HCT116 (cell line): ENCODE measurements around the gene MTRR. TPM values are rescaled to one million over a fixed set of nuclear protein-coding genes. Genes with fewer than 3 reads are reported as not detected.

Source experiments
- ATAC-seq: fragments of 200-7000 bp; cut with Tn5 transposase; 2 replicates; pipeline ENCODE4 v1.9.1; 2020; ENCODE audit warnings: mild to moderate bottlenecking, moderate library complexity
- BruUV-seq: library from RNA; stranded (reverse); fragments of 400-500 nt; replicated peaks from 2 replicates; lab custom pipeline; 2021; lab: Mats Ljungman, UMichigan
- CTCF ChIA-PET: fragments of 300-600 bp; sonication (Branson Sonifier 250); formaldehyde crosslinking; loops from one replicate; lab custom pipeline; 2021; ENCODE audit warnings: antibody characterized with exemption; lab: Charles Lee
- POLR2A ChIA-PET: fragments of 300-600, 350-600 bp; sonication (Branson Sonifier 250); formaldehyde crosslinking; loops from one replicate; lab custom pipeline; 2021; ENCODE audit warnings: antibody characterized with exemption; lab: Charles Lee
- RAD21 ChIA-PET, 2 experiments: fragments of 300-600 bp; sonication (Branson Sonifier 250); formaldehyde crosslinking; loops; one replicate each; lab custom pipeline; 2023; ENCODE audit warnings: low total read pairs in 2 of 2; ENCODE audit not compliant: uncharacterized antibody in 2 of 2, unreplicated experiment in 2 of 2, low non-redundant PET in 1 of 2; lab: Charles Lee
- DNase-seq: peaks from one replicate; pipeline ENCODE4 v3.0.0-alpha.2; 2010; ENCODE audit warnings: low read depth, low spot score
- H2AFZ ChIP-seq: fragments of 200-600 bp; shearing (Covaris generic), sonication (generic); 2 replicates; pipeline ENCODE4 v1.6.1; 2017; ENCODE audit warnings: low read depth, mixed run types, mixed read lengths, antibody characterized with exemption, low read length; ENCODE audit not compliant: poor library complexity, severe bottlenecking
- H3K27ac ChIP-seq: 2 replicates; pipeline ENCODE4 v1.5.1; 2012; ENCODE audit warnings: low read depth, low read length
- H3K27me3 ChIP-seq: fragments of 200-600 bp; sonication (generic); 2 replicates; pipeline ENCODE4 v1.6.1; 2016; ENCODE audit warnings: mixed run types, low read length, mixed read lengths; ENCODE audit not compliant: insufficient read depth
- H3K36me3 ChIP-seq, 2 experiments: fragments of 200-500 bp in 1 of 2; fragments of 200-600 bp in 1 of 2; sonication (Bioruptor generic) in 1 of 2; sonication (generic) in 1 of 2; 2 replicates each; pipeline versions ENCODE4 v1.5.1 to v1.6.1; 2014 to 2016; ENCODE audit warnings: low read length in 2 of 2, inconsistent platforms in 1 of 2, mixed read lengths in 1 of 2, mixed run types in 1 of 2; ENCODE audit not compliant: insufficient read depth in 2 of 2, control insufficient read depth in 1 of 2
- H3K4me1 ChIP-seq, 2 experiments: fragments of 200-600 bp in 1 of 2; sonication (generic) in 1 of 2; 2 replicates each; pipeline versions ENCODE4 v1.5.1 to v1.6.1; 2012 to 2017; ENCODE audit warnings: low read length in 2 of 2, inconsistent platforms in 1 of 2, mild to moderate bottlenecking in 1 of 2, mixed read lengths in 1 of 2, mixed run types in 1 of 2, moderate library complexity in 1 of 2; ENCODE audit not compliant: insufficient read depth in 2 of 2, control insufficient read depth in 1 of 2
- H3K4me2 ChIP-seq: fragments of 200-600 bp; sonication (generic); 2 replicates; pipeline ENCODE4 v1.6.1; 2017; ENCODE audit warnings: mixed run types, low read length, mixed read lengths
- H3K4me3 ChIP-seq, 2 experiments: fragments of 200-600 bp in 1 of 2; sonication (generic) in 1 of 2; replicated peaks in 1 of 2; 2 replicates each; pipeline ENCODE4 v1.5.1; 2011 to 2016; ENCODE audit warnings: low read length in 2 of 2, control low read depth in 1 of 2, low read depth in 1 of 2, mild to moderate bottlenecking in 1 of 2, mixed read lengths in 1 of 2, mixed run types in 1 of 2
- H3K79me2 ChIP-seq: fragments of 200-600 bp; sonication (generic); 2 replicates; pipeline ENCODE4 v1.6.1; 2017; ENCODE audit warnings: mild to moderate bottlenecking, mixed run types, low read length, moderate library complexity, mixed read lengths; ENCODE audit not compliant: insufficient read depth
- H3K9ac ChIP-seq: fragments of 200-600 bp; sonication (generic); 2 replicates; pipeline ENCODE4 v1.6.1; 2016; ENCODE audit warnings: low read length, mixed read lengths
- H3K9me2 ChIP-seq: fragments of 200-600 bp; sonication (generic), shearing (Covaris generic); 2 replicates; pipeline ENCODE4 v1.6.1; 2017; ENCODE audit warnings: mixed run types, mild to moderate bottlenecking, moderate library complexity; ENCODE audit not compliant: insufficient read depth
- H3K9me3 ChIP-seq, 2 experiments: fragments of 200-500 bp in 1 of 2; fragments of 200-600 bp in 1 of 2; sonication (Bioruptor generic) in 1 of 2; sonication (generic) in 1 of 2; 2 replicates each; pipeline ENCODE4 v1.6.1; 2014 to 2017; ENCODE audit warnings: low read length in 2 of 2, mixed read lengths in 2 of 2, inconsistent platforms in 1 of 2, low read depth in 1 of 2, mild to moderate bottlenecking in 1 of 2, mixed run types in 1 of 2, moderate library complexity in 1 of 2; ENCODE audit not compliant: control insufficient read depth in 1 of 2, insufficient read depth in 1 of 2
- H4K20me1 ChIP-seq: fragments of 200-600 bp; sonication (generic), shearing (Covaris generic); 2 replicates; pipeline ENCODE4 v1.6.1; 2017; ENCODE audit warnings: mixed run types, mild to moderate bottlenecking, moderate library complexity; ENCODE audit not compliant: insufficient read depth
- CEBPB ChIP-seq: IDR thresholded peaks from 2 replicates; pipeline ENCODE4 v1.6.1; 2012; ENCODE audit warnings: low read depth
- ELF1 ChIP-seq: IDR thresholded peaks from 2 replicates; pipeline ENCODE4 v1.6.1; 2012; ENCODE audit warnings: low read depth, borderline replicate concordance
- EZH2 ChIP-seq: fragments of 200-600 bp; sonication (generic); IDR thresholded peaks from 2 replicates; pipeline ENCODE4 v1.6.1; 2017; ENCODE audit warnings: antibody characterized with exemption, mixed run types
- JUND ChIP-seq: IDR thresholded peaks from 2 replicates; pipeline ENCODE4 v1.6.1; 2012
- POLR2AphosphoS5 ChIP-seq: IDR thresholded peaks from 2 replicates; pipeline ENCODE4 v1.6.1; 2011; ENCODE audit warnings: mild to moderate bottlenecking, low read depth, low read length, moderate library complexity
- RAD21 ChIP-seq: IDR thresholded peaks from 2 replicates; pipeline ENCODE4 v1.6.1; 2012; ENCODE audit warnings: low read depth, mild to moderate bottlenecking
- SIN3A ChIP-seq: IDR thresholded peaks from 2 replicates; pipeline ENCODE4 v1.6.1; 2012; ENCODE audit warnings: low read depth
- YY1 ChIP-seq: IDR thresholded peaks from 2 replicates; pipeline ENCODE4 v1.6.1; 2011; ENCODE audit warnings: low read length, low read depth, moderate library complexity, mild to moderate bottlenecking; ENCODE audit not compliant: insufficient replicate concordance; ENCODE audit errors: extremely low read depth
- intact Hi-C: fragments of 100-400 bp; cut with micrococcal nuclease; formaldehyde crosslinking; loops from 2 replicates; pipeline ENCODE4 v1.10.0; 2022
- total RNA-seq: library from RNA; stranded (reverse); gene quantifications from one replicate; pipeline ENCODE4 v1.2.1, GENCODE V29; 2021; ENCODE audit not compliant: unreplicated experiment
- TF ChIP-seq, protein P1 (sequence below), 3 experiments: fragments of 200-600 bp in 1 of 3; sonication (generic) in 1 of 3; IDR thresholded peaks in 2 of 3; conservative IDR thresholded peaks in 1 of 3; 2 replicates each; pipeline ENCODE4 v1.5.1; 2012 to 2017; ENCODE audit warnings: low read depth in 2 of 3, low read length in 2 of 3, antibody characterized with exemption in 1 of 3, borderline replicate concordance in 1 of 3, control low read depth in 1 of 3, mild to moderate bottlenecking in 1 of 3, mixed read lengths in 1 of 3, mixed run types in 1 of 3, moderate library complexity in 1 of 3; ENCODE audit not compliant: insufficient read depth in 1 of 3

Gene MTRR
- total RNA-seq, 1 experiment from 2014 or later = 32.5 TPM

DNA sequence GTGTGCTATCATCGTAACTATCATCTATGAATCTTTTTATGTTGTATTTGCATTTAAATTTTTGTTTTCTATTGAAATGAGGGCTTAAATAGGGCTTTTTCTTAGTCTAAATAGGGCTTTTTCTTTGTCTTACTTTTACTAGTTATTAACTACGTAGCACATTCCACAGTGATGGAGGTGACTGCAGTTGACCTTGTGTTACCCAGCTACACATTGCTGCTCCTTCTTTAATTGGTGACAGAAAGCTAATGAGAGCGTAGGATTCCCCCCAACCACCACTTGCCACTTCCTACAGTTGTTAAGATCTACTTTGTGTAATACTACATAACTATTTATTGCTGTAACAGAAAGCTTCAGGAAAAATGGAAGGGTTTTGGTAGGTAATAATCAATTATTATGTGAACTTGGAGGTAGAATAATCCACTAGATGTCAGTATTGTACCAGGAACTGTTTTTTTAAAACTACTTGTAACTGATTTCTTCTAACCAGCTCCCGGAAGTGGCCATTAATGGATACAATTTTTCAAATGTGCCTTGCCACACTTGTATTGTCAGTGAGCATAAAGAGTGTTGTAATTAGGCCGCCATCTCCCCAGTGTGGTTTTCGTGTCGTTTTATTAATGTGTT lies 18.0 kb downstream of the MTRR start:
- DNase-seq (peak; percentile 19), ATAC-seq (peak; percentile 46; the same call in 1 of the 2 replicates)
- Histone ChIP-seq H2AFZ (no peak overlapping the region), H3K27ac (no peak overlapping the region), H3K27me3 (no peaks in the 10 kb centered on the region), H4K20me1 (peaks cover 8% of the 10 kb centered on the region; the same call in 1 of the 2 replicates), H3K4me2 (no peak overlapping the region), H3K79me2 (peaks cover 19% of the 10 kb centered on the region), H3K4me3 (no peak overlapping the region), H3K9me3 (no peaks in the 10 kb centered on the region), H3K9me2 (no peaks in the 10 kb centered on the region), H3K4me1 (no peaks in the 10 kb centered on the region), H3K9ac (no peak overlapping the region), H3K36me3 (peaks cover 41 to 58% of the 10 kb centered on the region in 2 experiments; a peak in 3 of 4 replicates)
- no TSS peak for BruUV-seq
- RAD21 ChIA-PET = no interaction called here
- POLR2A ChIA-PET = no interaction called here
- TF ChIP-seq RAD21 (peak; percentile 48), CEBPB (no peak), ELF1 (no peak), JUND (no peak), SIN3A (no peak)
- TF ChIP-seq, protein P1, sequence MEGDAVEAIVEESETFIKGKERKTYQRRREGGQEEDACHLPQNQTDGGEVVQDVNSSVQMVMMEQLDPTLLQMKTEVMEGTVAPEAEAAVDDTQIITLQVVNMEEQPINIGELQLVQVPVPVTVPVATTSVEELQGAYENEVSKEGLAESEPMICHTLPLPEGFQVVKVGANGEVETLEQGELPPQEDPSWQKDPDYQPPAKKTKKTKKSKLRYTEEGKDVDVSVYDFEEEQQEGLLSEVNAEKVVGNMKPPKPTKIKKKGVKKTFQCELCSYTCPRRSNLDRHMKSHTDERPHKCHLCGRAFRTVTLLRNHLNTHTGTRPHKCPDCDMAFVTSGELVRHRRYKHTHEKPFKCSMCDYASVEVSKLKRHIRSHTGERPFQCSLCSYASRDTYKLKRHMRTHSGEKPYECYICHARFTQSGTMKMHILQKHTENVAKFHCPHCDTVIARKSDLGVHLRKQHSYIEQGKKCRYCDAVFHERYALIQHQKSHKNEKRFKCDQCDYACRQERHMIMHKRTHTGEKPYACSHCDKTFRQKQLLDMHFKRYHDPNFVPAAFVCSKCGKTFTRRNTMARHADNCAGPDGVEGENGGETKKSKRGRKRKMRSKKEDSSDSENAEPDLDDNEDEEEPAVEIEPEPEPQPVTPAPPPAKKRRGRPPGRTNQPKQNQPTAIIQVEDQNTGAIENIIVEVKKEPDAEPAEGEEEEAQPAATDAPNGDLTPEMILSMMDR (IDR thresholded peaks at IDR 0.05 in 2 of 3, conservative IDR thresholded peaks at IDR 0.05 in 1 of 3; ENCODE audit: borderline replicate concordance in 1 of 3, insufficient read depth in 1 of 3, low read depth in 2 of 3, low read length in 2 of 3) = peak in 2 of 3 experiments; percentile 21 to 62; a peak in 3 of 6 replicates
- CTCF ChIA-PET = interaction anchor here (0.5 to 1.4 kb wide), 6 partner anchors 10 to 18 kb away, joined by 3 to 7 read pairs (median 4); partner anchors contain the start of genes FASTKD3 and MTRR
- intact Hi-C loops = loop anchor here (2.0 kb wide), 1 partner anchor 1322 kb away; no protein-coding TSS in a partner anchor

DNA sequence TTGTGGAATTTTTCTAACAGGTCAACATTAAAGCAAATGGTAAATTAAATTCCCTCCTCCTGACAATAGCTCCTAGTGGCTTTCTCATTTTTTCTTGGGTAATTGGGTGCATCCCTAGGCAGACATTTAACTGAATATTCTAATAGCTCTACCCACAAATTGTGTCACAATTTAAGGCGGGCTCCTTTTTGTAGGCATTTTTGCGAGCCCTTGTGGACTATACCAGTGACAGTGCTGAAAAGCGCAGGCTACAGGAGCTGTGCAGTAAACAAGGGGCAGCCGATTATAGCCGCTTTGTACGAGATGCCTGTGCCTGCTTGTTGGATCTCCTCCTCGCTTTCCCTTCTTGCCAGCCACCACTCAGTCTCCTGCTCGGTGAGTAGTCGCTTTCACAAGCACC lies 20.0 kb downstream of the MTRR start:
- no peaks in the 10 kb centered on the region for H3K9me2 ChIP-seq
- RAD21 ChIA-PET = no interaction called here
- no peak overlapping the region for H3K9ac ChIP-seq
- no peaks in the 10 kb centered on the region for H3K4me1 ChIP-seq
- H3K79me2 ChIP-seq = peaks cover 18% of the 10 kb centered on the region
- peaks cover 8% of the 10 kb centered on the region; the same call in 1 of the 2 replicates for H4K20me1 ChIP-seq
- H3K27me3 ChIP-seq = no peaks in the 10 kb centered on the region
- DNase-seq (no peak), ATAC-seq (no peak)
- H3K4me3 ChIP-seq = no peak overlapping the region
- no TSS peak for BruUV-seq
- intact Hi-C loops = no loop called here
- no peak overlapping the region for H3K27ac ChIP-seq
- H3K4me2 ChIP-seq = no peak overlapping the region
- no peak overlapping the region for H2AFZ ChIP-seq
- CTCF ChIA-PET = no interaction called here
- POLR2A ChIA-PET = no interaction called here
- H3K36me3 ChIP-seq = peaks cover 40 to 58% of the 10 kb centered on the region in 2 experiments; a peak in 3 of 4 replicates
- TF ChIP-seq YY1 (no peak), EZH2 (no peak), RAD21 (no peak), POLR2AphosphoS5 (no peak)
- H3K9me3 ChIP-seq = no peaks in the 10 kb centered on the region
